DLD1 (cell line): ENCODE data around the gene RSU1.

Source experiments
- in situ Hi-C: cut with HindIII; loops from 2 replicates; pipeline ENCODE4 v1.10.0; 2017; ENCODE audit warnings: low sequenced_read_pairs

Gene RSU1

GRCh38 chr10:16685551-16685950 lies 131.7 kb downstream of the RSU1 start:
- in situ Hi-C loops, result no loop called here

GRCh38 chr10:16681521-16681920 lies 135.7 kb downstream of the RSU1 start:
- in situ Hi-C loops, result no loop called here

- in situ Hi-C loops, result no loop called here
Measured at GRCh38 chr10:16679511-16679910, 137.7 kb downstream of the RSU1 start.

- in situ Hi-C loops, result no loop called here
Measured at GRCh38 chr10:16675334-16675733, 141.9 kb downstream of the RSU1 start.

- in situ Hi-C loops, result no loop called here
Measured at GRCh38 chr10:16674147-16674703, 143.0 kb downstream of the RSU1 start.

GRCh38 chr10:16673443-16673842 lies 143.8 kb downstream of the RSU1 start:
- in situ Hi-C loops, result no loop called here

GRCh38 chr10:16663444-16663843 lies 153.8 kb downstream of the RSU1 start:
- in situ Hi-C loops, result no loop called here

- in situ Hi-C loops, result no loop called here
Measured at GRCh38 chr10:16662923-16663322, 154.3 kb downstream of the RSU1 start.

GRCh38 chr10:16656895-16657294 lies 160.3 kb downstream of the RSU1 start:
- in situ Hi-C loops, result no loop called here

- in situ Hi-C loops, result no loop called here
Measured at GRCh38 chr10:16653224-16653623, 164.0 kb downstream of the RSU1 start.

- in situ Hi-C loops, result no loop called here
Measured at GRCh38 chr10:16652154-16652553, 165.1 kb downstream of the RSU1 start.

GRCh38 chr10:16649757-16650156 lies 167.5 kb downstream of the RSU1 start:
- in situ Hi-C loops, result no loop called here

GRCh38 chr10:16648366-16648765 lies 168.9 kb downstream of the RSU1 start:
- in situ Hi-C loops, result no loop called here

- in situ Hi-C loops, result no loop called here
Measured at GRCh38 chr10:16646181-16647059, 170.8 kb downstream of the RSU1 start.

GRCh38 chr10:16644146-16644545 lies 173.1 kb downstream of the RSU1 start:
- in situ Hi-C loops, result no loop called here

GRCh38 chr10:16643502-16643901 lies 173.7 kb downstream of the RSU1 start:
- in situ Hi-C loops, result no loop called here

GRCh38 chr10:16640153-16640552 lies 177.1 kb downstream of the RSU1 start:
- in situ Hi-C loops, result no loop called here

- in situ Hi-C loops, result no loop called here
Measured at GRCh38 chr10:16639471-16639870, 177.8 kb downstream of the RSU1 start.

- in situ Hi-C loops, result no loop called here
Measured at GRCh38 chr10:16632996-16633395, 184.2 kb downstream of the RSU1 start.

- in situ Hi-C loops, result no loop called here
Measured at GRCh38 chr10:16626697-16627096, 190.5 kb downstream of the RSU1 start.

GRCh38 chr10:16612981-16613355 lies 204.3 kb downstream of the RSU1 start:
- in situ Hi-C loops, result no loop called here

GRCh38 chr10:16612115-16612980 lies 204.9 kb downstream of the RSU1 start:
- in situ Hi-C loops, result no loop called here
